Endothelial cell of umbilical vein (primary cell): Measurements from ENCODE around the gene NOD2.

Source experiments
- EZH2 ChIP-seq: IDR thresholded peaks from 2 replicates; pipeline ENCODE4 v1.6.1; 2012; ENCODE audit warnings: borderline replicate concordance, low read depth, mild to moderate bottlenecking, moderate library complexity, low read length, inconsistent platforms; ENCODE audit not compliant: severe bottlenecking
- FOS ChIP-seq: IDR thresholded peaks from 2 replicates; pipeline ENCODE4 v1.6.1; 2011; ENCODE audit warnings: mild to moderate bottlenecking, low read length, moderate library complexity, borderline replicate concordance; ENCODE audit not compliant: insufficient read depth
- JUN ChIP-seq: IDR thresholded peaks from 2 replicates; pipeline ENCODE4 v1.6.1; 2011; ENCODE audit warnings: borderline replicate concordance, low read depth; ENCODE audit not compliant: insufficient read length, insufficient read depth
- MYC ChIP-seq: IDR thresholded peaks from one replicate; pipeline ENCODE4 v1.6.1; 2011; ENCODE audit warnings: mild to moderate bottlenecking, low read depth, low read length
- POLR2A ChIP-seq: IDR thresholded peaks from 2 replicates; pipeline ENCODE4 v1.6.1; 2012; ENCODE audit warnings: low read depth, mild to moderate bottlenecking, control low read depth, low read length
- TF ChIP-seq, protein P1 (sequence below), 2 donors: IDR thresholded peaks; 1 replicate in 1 of 2; 2 replicates in 1 of 2; pipeline ENCODE4 v1.5.1; 2011; ENCODE audit warnings: low read length in 2 of 2, mild to moderate bottlenecking in 2 of 2, moderate library complexity in 2 of 2, control low read depth in 1 of 2, inconsistent platforms in 1 of 2, low read depth in 1 of 2; ENCODE audit not compliant: insufficient read depth in 1 of 2; ENCODE audit errors: extremely low read depth in 1 of 2
- TF ChIP-seq, protein P2 (sequence below): IDR thresholded peaks from 2 replicates; pipeline ENCODE4 v1.6.1; 2011; ENCODE audit not compliant: insufficient read depth, insufficient read length

DNA sequence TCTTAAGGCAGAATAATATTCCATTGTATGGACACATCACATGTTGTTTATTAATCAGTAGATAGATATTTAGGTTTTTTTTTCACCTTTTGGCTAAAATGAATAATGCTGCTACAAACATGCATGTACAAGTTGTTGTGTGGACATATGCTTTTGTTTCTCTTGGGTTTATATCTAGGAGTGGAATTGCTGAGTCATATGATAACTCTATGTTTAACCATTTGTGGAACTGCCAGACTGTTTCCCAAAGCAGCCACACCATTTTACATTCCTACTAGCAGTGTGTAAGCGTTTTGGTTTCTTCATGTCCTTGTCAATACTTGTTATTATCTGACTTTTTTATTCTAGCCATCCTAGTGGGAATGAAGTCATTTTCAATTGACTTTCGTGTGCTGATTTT lies 69.8 kb downstream of the NOD2 start:
- TF ChIP-seq EZH2 (no peak), POLR2A (no peak), JUN (no peak), MYC (no peak), FOS (no peak)
- TF ChIP-seq, protein P1, sequence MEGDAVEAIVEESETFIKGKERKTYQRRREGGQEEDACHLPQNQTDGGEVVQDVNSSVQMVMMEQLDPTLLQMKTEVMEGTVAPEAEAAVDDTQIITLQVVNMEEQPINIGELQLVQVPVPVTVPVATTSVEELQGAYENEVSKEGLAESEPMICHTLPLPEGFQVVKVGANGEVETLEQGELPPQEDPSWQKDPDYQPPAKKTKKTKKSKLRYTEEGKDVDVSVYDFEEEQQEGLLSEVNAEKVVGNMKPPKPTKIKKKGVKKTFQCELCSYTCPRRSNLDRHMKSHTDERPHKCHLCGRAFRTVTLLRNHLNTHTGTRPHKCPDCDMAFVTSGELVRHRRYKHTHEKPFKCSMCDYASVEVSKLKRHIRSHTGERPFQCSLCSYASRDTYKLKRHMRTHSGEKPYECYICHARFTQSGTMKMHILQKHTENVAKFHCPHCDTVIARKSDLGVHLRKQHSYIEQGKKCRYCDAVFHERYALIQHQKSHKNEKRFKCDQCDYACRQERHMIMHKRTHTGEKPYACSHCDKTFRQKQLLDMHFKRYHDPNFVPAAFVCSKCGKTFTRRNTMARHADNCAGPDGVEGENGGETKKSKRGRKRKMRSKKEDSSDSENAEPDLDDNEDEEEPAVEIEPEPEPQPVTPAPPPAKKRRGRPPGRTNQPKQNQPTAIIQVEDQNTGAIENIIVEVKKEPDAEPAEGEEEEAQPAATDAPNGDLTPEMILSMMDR (IDR thresholded peaks at IDR 0.05; ENCODE audit: extremely low read depth in 1 of 2, insufficient read depth in 1 of 2, low read depth in 1 of 2, low read length in 2 of 2), result no peak
- TF ChIP-seq, protein P2, sequence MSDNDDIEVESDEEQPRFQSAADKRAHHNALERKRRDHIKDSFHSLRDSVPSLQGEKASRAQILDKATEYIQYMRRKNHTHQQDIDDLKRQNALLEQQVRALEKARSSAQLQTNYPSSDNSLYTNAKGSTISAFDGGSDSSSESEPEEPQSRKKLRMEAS, result no peak
